Endometrium (tissue), 2 donors: ENCODE measurements around the gene DUSP7.

ENCODE experiments used
- FAIRE-seq: peaks from 2 replicates; lab custom pipeline; 2012; peaks lifted over from hg19 to GRCh38; lab: Jason Lieb, UNC
- donor health status: control.
- donor health status: control.

Gene DUSP7

DNA sequence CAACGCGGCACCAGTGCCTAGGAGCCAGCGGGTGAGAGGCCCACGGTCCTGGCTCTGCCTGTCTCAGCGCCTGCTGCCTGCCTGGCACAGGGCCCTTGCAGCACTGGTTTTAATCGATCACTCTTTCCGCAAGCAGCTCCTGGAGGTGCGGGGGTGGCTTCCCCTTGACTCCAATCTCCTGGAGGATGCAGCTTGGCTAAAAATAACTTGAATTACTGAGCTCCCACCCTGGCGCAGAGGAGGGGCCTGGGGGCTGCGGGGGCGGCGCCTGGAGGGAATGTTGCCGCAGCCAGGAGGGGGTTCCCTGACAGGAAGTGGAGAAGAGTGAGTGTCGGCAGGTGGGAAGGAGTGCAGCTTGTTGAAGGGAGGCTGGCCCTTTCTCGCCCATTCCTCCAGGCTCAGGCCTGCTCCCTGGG lies 50.8 kb downstream of the DUSP7 start:
- no peak for FAIRE-seq

GRCh38 chr3:52004906-52005395 lies 51.4 kb downstream of the DUSP7 start:
- FAIRE-seq, result no peak

DNA sequence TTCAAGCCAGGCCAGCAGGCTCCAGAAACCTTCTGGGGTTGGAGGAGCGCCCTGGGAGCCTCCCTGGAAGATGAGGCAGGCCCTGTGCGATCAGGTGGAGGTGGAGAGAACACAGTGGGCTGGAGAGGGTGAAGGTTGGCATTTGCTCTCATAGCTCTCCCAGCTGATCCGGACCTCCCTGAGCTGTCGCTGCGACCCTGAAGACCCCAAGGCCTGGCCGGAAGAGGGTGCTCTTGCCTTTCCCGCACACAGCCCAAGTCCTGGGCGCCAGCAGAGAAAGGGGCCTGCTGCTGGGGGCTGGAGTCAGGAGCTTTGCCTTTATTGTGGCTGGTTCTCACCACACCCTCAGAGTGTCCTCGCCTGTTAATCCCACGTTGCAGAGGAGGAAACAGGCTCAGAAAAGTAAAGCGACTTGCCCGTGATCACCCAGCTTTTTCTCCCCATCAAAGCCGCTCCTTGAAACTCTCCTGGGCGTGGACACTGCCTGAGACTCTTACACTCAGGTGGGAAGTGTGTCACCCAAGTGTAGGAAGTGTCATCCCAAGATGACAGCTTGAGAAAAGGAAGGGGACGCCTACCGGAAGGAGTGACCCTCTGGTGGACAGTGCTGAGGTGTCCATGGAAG lies 52.1 kb downstream of the DUSP7 start:
- FAIRE-seq, result no peak

GRCh38 chr3:52002748-52003147 lies 53.6 kb downstream of the DUSP7 start:
- no peak for FAIRE-seq

DNA sequence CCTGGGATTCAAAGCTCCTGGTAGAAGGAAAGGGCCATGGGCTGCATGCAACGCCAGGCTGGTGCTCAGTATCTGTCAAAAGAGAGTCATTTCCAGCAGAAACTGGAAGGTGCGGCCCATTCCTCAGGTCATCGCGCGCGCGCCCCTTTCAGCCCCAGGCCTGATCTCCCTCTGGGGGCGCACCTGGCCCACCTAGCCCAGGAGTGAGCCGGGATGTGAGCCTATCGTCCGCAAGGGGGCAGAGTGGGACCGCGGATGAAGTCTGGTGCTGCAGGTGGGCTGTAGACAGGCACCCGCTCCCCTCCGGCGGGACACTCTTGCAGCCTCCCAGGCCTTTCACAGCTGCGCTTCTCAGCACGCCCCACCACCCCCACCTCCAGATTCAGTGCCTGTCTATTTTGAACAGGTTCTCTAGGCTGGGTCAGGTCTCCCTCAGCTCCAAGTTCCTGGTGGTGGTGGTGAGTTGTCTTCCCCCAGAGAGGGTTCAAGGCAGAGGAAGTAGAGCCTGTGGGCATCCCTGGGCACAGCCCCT lies 54.9 kb downstream of the DUSP7 start:
- no peak for FAIRE-seq

- no peak for FAIRE-seq
These were observed 56.5 kb downstream of the DUSP7 start for GRCh38 chr3:51999846-52000245.
